ENCODE data around the gene MYRFL.

Gene MYRFL

GRCh38 chr12:69936214-69936731, 111.2 kb downstream of the MYRFL start:
- Histone ChIP-seq H3K27me3 (ENCODE audit: control insufficient read depth in 5 of 5, insufficient read depth in 4 of 5, low read length in 5 of 5) (peaks cover 0 to 3% (median 0%) of the 10 kb centered on the region in 5 donors), H3K27ac (ENCODE audit: low read depth, low read length) (no peak overlapping the region), H3K4me1 (ENCODE audit: control insufficient read depth in 5 of 5, insufficient read depth in 5 of 5, low read length in 5 of 5) (peaks cover 0 to 4% (median 0%) of the 10 kb centered on the region in 5 donors), H3K36me3 (ENCODE audit: control insufficient read depth in 5 of 5, insufficient read depth in 5 of 5, low read length in 5 of 5) (no peaks in the 10 kb centered on the region), H3K4me3 (ENCODE audit: low read depth in 1 of 5, low read length in 5 of 5) (no peak overlapping the region), H3K9ac (ENCODE audit: low read length in 5 of 5) (no peak overlapping the region), H3K9me3 (ENCODE audit: control insufficient read depth in 5 of 5, low read length in 5 of 5) (no peaks in the 10 kb centered on the region)

- H3K27me3 ChIP-seq (ENCODE audit: control insufficient read depth in 5 of 5, insufficient read depth in 4 of 5, low read length in 5 of 5): peaks cover 0 to 3% (median 0%) of the 10 kb centered on the region in 5 donors
- no peak overlapping the region for H3K4me3 ChIP-seq (ENCODE audit: low read depth in 1 of 5, low read length in 5 of 5)
- H3K4me1 ChIP-seq (ENCODE audit: control insufficient read depth in 5 of 5, insufficient read depth in 5 of 5, low read length in 5 of 5): peaks cover 0 to 4% (median 0%) of the 10 kb centered on the region in 5 donors
- no peaks in the 10 kb centered on the region for H3K9me3 ChIP-seq (ENCODE audit: control insufficient read depth in 5 of 5, low read length in 5 of 5)
- H3K36me3 ChIP-seq (ENCODE audit: control insufficient read depth in 5 of 5, insufficient read depth in 5 of 5, low read length in 5 of 5): no peaks in the 10 kb centered on the region
- no peak overlapping the region for H3K27ac ChIP-seq (ENCODE audit: low read depth, low read length)
- no peak overlapping the region for H3K9ac ChIP-seq (ENCODE audit: low read length in 5 of 5)
Observed at GRCh38 chr12:69936766-69937165, 111.7 kb downstream of the MYRFL start.

GRCh38 chr12:69947123-69947522, 122.1 kb downstream of the MYRFL start:
- no peaks in the 10 kb centered on the region for H3K36me3 ChIP-seq (ENCODE audit: control insufficient read depth in 5 of 5, insufficient read depth in 5 of 5, low read length in 5 of 5)
- no peaks in the 10 kb centered on the region for H3K4me1 ChIP-seq (ENCODE audit: control insufficient read depth in 5 of 5, insufficient read depth in 5 of 5, low read length in 5 of 5)
- no peaks in the 10 kb centered on the region for H3K27me3 ChIP-seq (ENCODE audit: control insufficient read depth in 5 of 5, insufficient read depth in 4 of 5, low read length in 5 of 5)
- H3K9ac ChIP-seq (ENCODE audit: low read length in 5 of 5): no peak overlapping the region
- H3K4me3 ChIP-seq (ENCODE audit: low read depth in 1 of 5, low read length in 5 of 5): no peak overlapping the region
- H3K27ac ChIP-seq (ENCODE audit: low read depth, low read length): no peak overlapping the region
- peaks cover 0 to 4% (median 3%) of the 10 kb centered on the region in 5 donors for H3K9me3 ChIP-seq (ENCODE audit: control insufficient read depth in 5 of 5, low read length in 5 of 5)

- Histone ChIP-seq H3K4me3 (ENCODE audit: low read depth in 1 of 5, low read length in 5 of 5) (no peak overlapping the region), H3K9ac (ENCODE audit: low read length in 5 of 5) (no peak overlapping the region), H3K27ac (ENCODE audit: low read depth, low read length) (no peak overlapping the region), H3K27me3 (ENCODE audit: control insufficient read depth in 5 of 5, insufficient read depth in 4 of 5, low read length in 5 of 5) (no peaks in the 10 kb centered on the region), H3K9me3 (ENCODE audit: control insufficient read depth in 5 of 5, low read length in 5 of 5) (peaks cover 0 to 4% (median 3%) of the 10 kb centered on the region in 5 donors), H3K36me3 (ENCODE audit: control insufficient read depth in 5 of 5, insufficient read depth in 5 of 5, low read length in 5 of 5) (no peaks in the 10 kb centered on the region), H3K4me1 (ENCODE audit: control insufficient read depth in 5 of 5, insufficient read depth in 5 of 5, low read length in 5 of 5) (no peaks in the 10 kb centered on the region)
Observed at GRCh38 chr12:69947897-69948296, 122.9 kb downstream of the MYRFL start.

- H3K4me3 ChIP-seq (ENCODE audit: low read depth in 1 of 5, low read length in 5 of 5): no peak overlapping the region
- no peaks in the 10 kb centered on the region for H3K36me3 ChIP-seq (ENCODE audit: control insufficient read depth in 5 of 5, insufficient read depth in 5 of 5, low read length in 5 of 5)
- H3K9ac ChIP-seq (ENCODE audit: low read length in 5 of 5): no peak overlapping the region
- no peaks in the 10 kb centered on the region for H3K27me3 ChIP-seq (ENCODE audit: control insufficient read depth in 5 of 5, insufficient read depth in 4 of 5, low read length in 5 of 5)
- no peaks in the 10 kb centered on the region for H3K4me1 ChIP-seq (ENCODE audit: control insufficient read depth in 5 of 5, insufficient read depth in 5 of 5, low read length in 5 of 5)
- no peak overlapping the region for H3K27ac ChIP-seq (ENCODE audit: low read depth, low read length)
- peaks cover 0 to 4% (median 3%) of the 10 kb centered on the region in 5 donors for H3K9me3 ChIP-seq (ENCODE audit: control insufficient read depth in 5 of 5, low read length in 5 of 5)
Observed at GRCh38 chr12:69948851-69949250, 123.8 kb downstream of the MYRFL start.

GRCh38 chr12:69949311-69950002, 124.4 kb downstream of the MYRFL start:
- Histone ChIP-seq H3K9ac (ENCODE audit: low read length in 5 of 5) (no peak overlapping the region), H3K27ac (ENCODE audit: low read depth, low read length) (no peak overlapping the region), H3K4me3 (ENCODE audit: low read depth in 1 of 5, low read length in 5 of 5) (no peak overlapping the region)

GRCh38 chr12:69951108-69951507, 126.1 kb downstream of the MYRFL start:
- no peaks in the 10 kb centered on the region for H3K4me1 ChIP-seq (ENCODE audit: control insufficient read depth in 5 of 5, insufficient read depth in 5 of 5, low read length in 5 of 5)
- no peak overlapping the region for H3K4me3 ChIP-seq (ENCODE audit: low read depth in 1 of 5, low read length in 5 of 5)
- peaks cover 0 to 4% (median 3%) of the 10 kb centered on the region in 5 donors for H3K9me3 ChIP-seq (ENCODE audit: control insufficient read depth in 5 of 5, low read length in 5 of 5)
- no peaks in the 10 kb centered on the region for H3K27me3 ChIP-seq (ENCODE audit: control insufficient read depth in 5 of 5, insufficient read depth in 4 of 5, low read length in 5 of 5)
- no peak overlapping the region for H3K27ac ChIP-seq (ENCODE audit: low read depth, low read length)
- H3K36me3 ChIP-seq (ENCODE audit: control insufficient read depth in 5 of 5, insufficient read depth in 5 of 5, low read length in 5 of 5): no peaks in the 10 kb centered on the region
- no peak overlapping the region for H3K9ac ChIP-seq (ENCODE audit: low read length in 5 of 5)

More at GRCh38 chr12:69949311-69950002, 124.4 kb downstream of the MYRFL start:
- Histone ChIP-seq H3K9me3 (ENCODE audit: control insufficient read depth in 5 of 5, low read length in 5 of 5) (peaks cover 0 to 4% (median 3%) of the 10 kb centered on the region in 5 donors), H3K27me3 (ENCODE audit: control insufficient read depth in 5 of 5, insufficient read depth in 4 of 5, low read length in 5 of 5) (no peaks in the 10 kb centered on the region), H3K36me3 (ENCODE audit: control insufficient read depth in 5 of 5, insufficient read depth in 5 of 5, low read length in 5 of 5) (no peaks in the 10 kb centered on the region), H3K4me1 (ENCODE audit: control insufficient read depth in 5 of 5, insufficient read depth in 5 of 5, low read length in 5 of 5) (no peaks in the 10 kb centered on the region)

- Histone ChIP-seq H3K27ac (ENCODE audit: low read depth, low read length) (no peak overlapping the region), H3K4me3 (ENCODE audit: low read depth in 1 of 5, low read length in 5 of 5) (no peak overlapping the region)
Observed at GRCh38 chr12:69952890-69953289, 127.9 kb downstream of the MYRFL start.

GRCh38 chr12:69961246-69961645, 136.2 kb downstream of the MYRFL start:
- H3K9me3 ChIP-seq (ENCODE audit: control insufficient read depth in 5 of 5, low read length in 5 of 5): no peaks in the 10 kb centered on the region

More at GRCh38 chr12:69952890-69953289, 127.9 kb downstream of the MYRFL start:
- Histone ChIP-seq H3K9me3 (ENCODE audit: control insufficient read depth in 5 of 5, low read length in 5 of 5) (peaks cover 0 to 4% (median 3%) of the 10 kb centered on the region in 5 donors), H3K9ac (ENCODE audit: low read length in 5 of 5) (no peak overlapping the region), H3K36me3 (ENCODE audit: control insufficient read depth in 5 of 5, insufficient read depth in 5 of 5, low read length in 5 of 5) (no peaks in the 10 kb centered on the region), H3K27me3 (ENCODE audit: control insufficient read depth in 5 of 5, insufficient read depth in 4 of 5, low read length in 5 of 5) (no peaks in the 10 kb centered on the region), H3K4me1 (ENCODE audit: control insufficient read depth in 5 of 5, insufficient read depth in 5 of 5, low read length in 5 of 5) (no peaks in the 10 kb centered on the region)

GRCh38 chr12:69966409-69966808, 141.4 kb downstream of the MYRFL start:
- H3K9me3 ChIP-seq (ENCODE audit: control insufficient read depth in 5 of 5, low read length in 5 of 5): no peaks in the 10 kb centered on the region
- no peaks in the 10 kb centered on the region for H3K27me3 ChIP-seq (ENCODE audit: control insufficient read depth in 5 of 5, insufficient read depth in 4 of 5, low read length in 5 of 5)
- peaks cover 0 to 15% (median 11%) of the 10 kb centered on the region in 5 donors for H3K4me1 ChIP-seq (ENCODE audit: control insufficient read depth in 5 of 5, insufficient read depth in 5 of 5, low read length in 5 of 5)
- H3K4me3 ChIP-seq (ENCODE audit: low read depth in 1 of 5, low read length in 5 of 5): no peak overlapping the region
- H3K27ac ChIP-seq (ENCODE audit: low read depth, low read length): peak overlapping the region; percentile 38
- no peak overlapping the region for H3K9ac ChIP-seq (ENCODE audit: low read length in 5 of 5)
- H3K36me3 ChIP-seq (ENCODE audit: control insufficient read depth in 5 of 5, insufficient read depth in 5 of 5, low read length in 5 of 5): no peaks in the 10 kb centered on the region

More at GRCh38 chr12:69961246-69961645, 136.2 kb downstream of the MYRFL start:
- Histone ChIP-seq H3K27me3 (ENCODE audit: control insufficient read depth in 5 of 5, insufficient read depth in 4 of 5, low read length in 5 of 5) (no peaks in the 10 kb centered on the region), H3K27ac (ENCODE audit: low read depth, low read length) (no peak overlapping the region), H3K36me3 (ENCODE audit: control insufficient read depth in 5 of 5, insufficient read depth in 5 of 5, low read length in 5 of 5) (no peaks in the 10 kb centered on the region), H3K9ac (ENCODE audit: low read length in 5 of 5) (no peak overlapping the region), H3K4me3 (ENCODE audit: low read depth in 1 of 5, low read length in 5 of 5) (no peak overlapping the region), H3K4me1 (ENCODE audit: control insufficient read depth in 5 of 5, insufficient read depth in 5 of 5, low read length in 5 of 5) (peaks cover 0 to 6% (median 4%) of the 10 kb centered on the region in 5 donors)
